Stomach (tissue), 4 donors: Measurements from ENCODE around the gene FANCC.

Source experiments
- EP300 ChIP-seq: sonication (generic); formaldehyde crosslinking; IDR thresholded peaks from one replicate; pipeline ENCODE4 v1.6.1; 2017; ENCODE audit warnings: antibody characterized with exemption
- TF ChIP-seq, protein P1 (sequence below), 7 experiments: fragments of 450-650 bp in 4 of 7; fragments of 200-600 bp in 3 of 7; sonication (generic) in 3 of 7; IDR thresholded peaks; one replicate each; pipeline ENCODE4 v1.5.1; 2016 to 2019; ENCODE audit warnings: antibody characterized with exemption in 7 of 7, control low read depth in 2 of 7, mild to moderate bottlenecking in 1 of 7

DNA sequence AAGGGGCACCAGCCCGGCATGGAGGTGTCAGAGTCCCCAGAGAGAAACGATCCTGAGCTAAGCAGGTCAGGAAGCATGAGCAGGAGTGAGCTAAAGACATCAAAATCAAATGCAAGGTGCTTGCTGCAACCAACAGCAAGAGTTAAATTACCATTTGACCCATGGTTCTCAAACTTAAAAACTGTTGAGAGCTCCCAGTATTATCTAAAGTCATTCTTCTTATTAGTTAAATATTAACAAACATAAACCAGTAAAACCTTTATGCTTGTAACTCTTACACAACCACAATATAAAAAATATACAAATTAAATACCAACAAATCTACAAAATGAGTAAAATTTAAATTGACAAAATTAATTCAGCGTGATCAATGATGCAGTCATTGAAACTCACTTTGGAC, 51.5 kb downstream of the FANCC start:
- TF ChIP-seq, protein P1, sequence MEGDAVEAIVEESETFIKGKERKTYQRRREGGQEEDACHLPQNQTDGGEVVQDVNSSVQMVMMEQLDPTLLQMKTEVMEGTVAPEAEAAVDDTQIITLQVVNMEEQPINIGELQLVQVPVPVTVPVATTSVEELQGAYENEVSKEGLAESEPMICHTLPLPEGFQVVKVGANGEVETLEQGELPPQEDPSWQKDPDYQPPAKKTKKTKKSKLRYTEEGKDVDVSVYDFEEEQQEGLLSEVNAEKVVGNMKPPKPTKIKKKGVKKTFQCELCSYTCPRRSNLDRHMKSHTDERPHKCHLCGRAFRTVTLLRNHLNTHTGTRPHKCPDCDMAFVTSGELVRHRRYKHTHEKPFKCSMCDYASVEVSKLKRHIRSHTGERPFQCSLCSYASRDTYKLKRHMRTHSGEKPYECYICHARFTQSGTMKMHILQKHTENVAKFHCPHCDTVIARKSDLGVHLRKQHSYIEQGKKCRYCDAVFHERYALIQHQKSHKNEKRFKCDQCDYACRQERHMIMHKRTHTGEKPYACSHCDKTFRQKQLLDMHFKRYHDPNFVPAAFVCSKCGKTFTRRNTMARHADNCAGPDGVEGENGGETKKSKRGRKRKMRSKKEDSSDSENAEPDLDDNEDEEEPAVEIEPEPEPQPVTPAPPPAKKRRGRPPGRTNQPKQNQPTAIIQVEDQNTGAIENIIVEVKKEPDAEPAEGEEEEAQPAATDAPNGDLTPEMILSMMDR (IDR thresholded peaks at IDR 0.05) = no peak
- no peak for TF ChIP-seq EP300
